HepG2 (cell line): Measurements from ENCODE around the gene TLCD3B. TPM values are rescaled to one million over a fixed set of nuclear protein-coding genes. Genes with fewer than 3 reads are reported as not detected.

Experiments used
- AHR ChIP-seq: IDR thresholded peaks from 2 replicates; pipeline ENCODE4 v1.6.1; 2018; ENCODE audit warnings: missing genetic modification reagents, missing compliant biosample characterization
- ARID2 ChIP-seq: sonication (generic); formaldehyde crosslinking; IDR thresholded peaks from 2 replicates; pipeline ENCODE4 v1.8.1; 2022; ENCODE audit warnings: mild to moderate bottlenecking, missing genetic modification reagents, borderline replicate concordance
- BORCS8-MEF2B ChIP-seq: sonication (generic); formaldehyde crosslinking; IDR thresholded peaks from 2 replicates; pipeline ENCODE4 v1.8.0; 2022; ENCODE audit warnings: mild to moderate bottlenecking, missing genetic modification reagents
- CAMTA2 ChIP-seq: sonication (generic); formaldehyde crosslinking; IDR thresholded peaks from 2 replicates; pipeline ENCODE4 v1.4.0; 2020; ENCODE audit warnings: mild to moderate bottlenecking, missing genetic modification reagents, borderline replicate concordance
- CBX5 ChIP-seq: sonication (generic); formaldehyde crosslinking; IDR thresholded peaks from 2 replicates; pipeline ENCODE4 v1.4.0; 2020; ENCODE audit warnings: missing genetic modification reagents, borderline replicate concordance
- CENPX ChIP-seq: sonication (generic); formaldehyde crosslinking; IDR thresholded peaks from 2 replicates; pipeline ENCODE4 v1.9.0; 2021; ENCODE audit warnings: mild to moderate bottlenecking, missing genetic modification reagents, moderate library complexity
- FOXO1 ChIP-seq: sonication (generic); formaldehyde crosslinking; IDR thresholded peaks from 2 replicates; pipeline ENCODE4 v1.4.0; 2020; ENCODE audit warnings: missing genetic modification reagents
- KAT7 ChIP-seq: IDR thresholded peaks from 2 replicates; pipeline ENCODE4 v1.6.1; 2018; ENCODE audit warnings: borderline replicate concordance, missing compliant biosample characterization
- POGZ ChIP-seq: sonication (generic); formaldehyde crosslinking; IDR thresholded peaks from 2 replicates; pipeline ENCODE4 v1.4.0; 2020; ENCODE audit warnings: mild to moderate bottlenecking, missing genetic modification reagents
- SRF ChIP-seq: IDR thresholded peaks from 2 replicates; pipeline ENCODE4 v1.6.1; 2011; ENCODE audit warnings: mild to moderate bottlenecking, low read depth, low read length, moderate library complexity
- TBX3 ChIP-seq: fragments of 450-650 bp; IDR thresholded peaks from 2 replicates; pipeline ENCODE4 v1.6.1; 2017; ENCODE audit warnings: antibody characterized with exemption, mild to moderate bottlenecking, inconsistent platforms, borderline replicate concordance
- ZBTB7B ChIP-seq: sonication (generic); formaldehyde crosslinking; IDR thresholded peaks from 2 replicates; pipeline ENCODE4 v1.4.0; 2020; ENCODE audit warnings: missing genetic modification reagents
- ZNF660 ChIP-seq: sonication (generic); formaldehyde crosslinking; IDR thresholded peaks from 2 replicates; pipeline ENCODE4 v1.5.1; 2020; ENCODE audit warnings: mild to moderate bottlenecking, low read depth, missing genetic modification reagents, borderline replicate concordance
- ZNF75D ChIP-seq: sonication (generic); formaldehyde crosslinking; IDR thresholded peaks from 2 replicates; pipeline ENCODE4 v1.8.1; 2023; ENCODE audit warnings: missing genetic modification reagents, mild to moderate bottlenecking, borderline replicate concordance
- polyA plus RNA-seq, 8 experiments: library from polyadenylated mRNA; depleted of rRNA in 3 of 8; stranded (reverse) in 7 of 8; unstranded in 1 of 8; fragments of >200 nt; fragmentation: Illumina TruSeq in 4 of 8; extraction: Trizol in 4 of 8; gene quantifications; 2 replicates each; pipeline versions ENCODE4 v1.2.1 to v1.2.3, GENCODE V29; 2011 to 2016; ENCODE audit warnings: low read depth in 4 of 8, missing spikeins in 1 of 8, mixed read lengths in 1 of 8; ENCODE audit not compliant: insufficient read depth in 1 of 8
- total RNA-seq, 5 experiments: library from RNA; depleted of rRNA; stranded (reverse); fragments of >200 nt; fragmentation: Illumina TruSeq; extraction: Trizol; gene quantifications; 2 replicates each; pipeline ENCODE4 v1.2.3, GENCODE V29; 2016; ENCODE audit warnings: low read depth in 1 of 5
- TF ChIP-seq, protein P1 (sequence below): sonication (generic); formaldehyde crosslinking; IDR thresholded peaks from 2 replicates; pipeline ENCODE4 v1.4.0; 2020; ENCODE audit warnings: missing genetic modification reagents
- TF ChIP-seq, protein P2 (sequence below): sonication (generic); formaldehyde crosslinking; IDR thresholded peaks from 2 replicates; pipeline ENCODE4 v1.4.0; 2020; ENCODE audit warnings: missing genetic modification reagents, borderline replicate concordance
- TF ChIP-seq, protein P3 (sequence below): IDR thresholded peaks from 2 replicates; pipeline ENCODE4 v1.6.1; 2016; ENCODE audit warnings: low read depth, control low read depth

Gene TLCD3B
- total and polyA plus RNA-seq, 2 of the 13 experiments (the other 11 are each of a cell fraction or from before 2014, with no cell fraction given), result not detected

DNA sequence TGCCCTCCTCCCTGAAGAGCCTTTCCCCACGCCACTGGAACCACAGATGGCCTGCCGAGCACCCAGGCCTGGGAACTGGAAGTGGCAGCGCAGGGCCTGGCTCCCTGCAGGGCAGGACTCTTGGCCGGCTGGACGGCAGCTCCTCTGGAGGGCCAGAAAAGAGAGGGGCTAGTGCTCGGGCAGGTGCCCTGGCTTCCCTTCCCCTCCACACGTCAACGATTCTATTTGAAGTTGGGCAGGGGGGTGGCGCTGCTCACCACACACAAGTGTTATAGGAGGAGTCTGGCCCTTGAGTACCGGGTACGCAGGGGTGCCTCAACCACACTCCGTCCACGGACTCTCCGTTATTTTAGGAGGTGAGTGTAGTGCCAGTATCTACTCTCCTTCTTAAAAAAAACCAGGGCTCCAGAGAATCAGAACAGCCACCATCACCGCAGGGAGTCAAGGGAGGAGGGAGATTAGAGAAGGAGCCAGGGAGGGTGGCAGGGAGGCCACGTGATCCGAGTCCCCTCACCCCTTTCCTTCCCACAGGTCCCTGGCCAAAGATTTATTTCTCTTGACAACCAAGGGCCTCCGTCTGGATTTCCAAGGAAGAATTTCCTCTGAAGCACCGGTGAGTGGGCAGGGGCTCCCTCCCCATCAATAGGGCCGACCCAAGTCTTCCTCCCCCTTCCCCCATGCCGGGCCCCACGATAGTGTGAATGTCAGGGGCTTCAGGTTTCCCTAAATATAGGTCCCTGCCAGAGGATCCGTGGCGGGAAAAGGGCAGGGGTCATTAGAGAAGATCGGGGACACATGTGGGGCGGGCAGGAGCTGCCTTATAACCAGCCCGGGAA is 33.0 kb upstream of the TLCD3B start (continued):
- TF ChIP-seq, protein P1, sequence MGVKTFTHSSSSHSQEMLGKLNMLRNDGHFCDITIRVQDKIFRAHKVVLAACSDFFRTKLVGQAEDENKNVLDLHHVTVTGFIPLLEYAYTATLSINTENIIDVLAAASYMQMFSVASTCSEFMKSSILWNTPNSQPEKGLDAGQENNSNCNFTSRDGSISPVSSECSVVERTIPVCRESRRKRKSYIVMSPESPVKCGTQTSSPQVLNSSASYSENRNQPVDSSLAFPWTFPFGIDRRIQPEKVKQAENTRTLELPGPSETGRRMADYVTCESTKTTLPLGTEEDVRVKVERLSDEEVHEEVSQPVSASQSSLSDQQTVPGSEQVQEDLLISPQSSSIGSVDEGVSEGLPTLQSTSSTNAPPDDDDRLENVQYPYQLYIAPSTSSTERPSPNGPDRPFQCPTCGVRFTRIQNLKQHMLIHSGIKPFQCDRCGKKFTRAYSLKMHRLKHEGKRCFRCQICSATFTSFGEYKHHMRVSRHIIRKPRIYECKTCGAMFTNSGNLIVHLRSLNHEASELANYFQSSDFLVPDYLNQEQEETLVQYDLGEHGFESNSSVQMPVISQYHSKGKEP (CRISPR knock-in tag), result 0 out of 2 replicates have a peak, but pooled peaks have one; percentile 42
- TF ChIP-seq FOXO1 (CRISPR knock-in tag) (peak; percentile 44; the same call in 1 of the 2 replicates), POGZ (CRISPR knock-in tag) (peak; percentile 61; the same call in 1 of the 2 replicates), KAT7 (CRISPR knock-in tag) (peak; percentile 69; the same call in 1 of the 2 replicates), CAMTA2 (peak; percentile 88; the same call in 1 of the 2 replicates), BORCS8-MEF2B (CRISPR knock-in tag) (peak; percentile 88), ZBTB7B (peak; percentile 80), CENPX (CRISPR knock-in tag) (no peak), ARID2 (CRISPR knock-in tag) (peak; percentile 87), AHR (CRISPR knock-in tag) (peak; percentile 93; the same call in 1 of the 2 replicates), ZNF660 (CRISPR knock-in tag) (no peak), SRF (no peak), ZNF75D (CRISPR knock-in tag) (no peak), CBX5 (CRISPR knock-in tag) (peak; percentile 47; the same call in 1 of the 2 replicates), TBX3 (no peak)
- TF ChIP-seq, protein P2, sequence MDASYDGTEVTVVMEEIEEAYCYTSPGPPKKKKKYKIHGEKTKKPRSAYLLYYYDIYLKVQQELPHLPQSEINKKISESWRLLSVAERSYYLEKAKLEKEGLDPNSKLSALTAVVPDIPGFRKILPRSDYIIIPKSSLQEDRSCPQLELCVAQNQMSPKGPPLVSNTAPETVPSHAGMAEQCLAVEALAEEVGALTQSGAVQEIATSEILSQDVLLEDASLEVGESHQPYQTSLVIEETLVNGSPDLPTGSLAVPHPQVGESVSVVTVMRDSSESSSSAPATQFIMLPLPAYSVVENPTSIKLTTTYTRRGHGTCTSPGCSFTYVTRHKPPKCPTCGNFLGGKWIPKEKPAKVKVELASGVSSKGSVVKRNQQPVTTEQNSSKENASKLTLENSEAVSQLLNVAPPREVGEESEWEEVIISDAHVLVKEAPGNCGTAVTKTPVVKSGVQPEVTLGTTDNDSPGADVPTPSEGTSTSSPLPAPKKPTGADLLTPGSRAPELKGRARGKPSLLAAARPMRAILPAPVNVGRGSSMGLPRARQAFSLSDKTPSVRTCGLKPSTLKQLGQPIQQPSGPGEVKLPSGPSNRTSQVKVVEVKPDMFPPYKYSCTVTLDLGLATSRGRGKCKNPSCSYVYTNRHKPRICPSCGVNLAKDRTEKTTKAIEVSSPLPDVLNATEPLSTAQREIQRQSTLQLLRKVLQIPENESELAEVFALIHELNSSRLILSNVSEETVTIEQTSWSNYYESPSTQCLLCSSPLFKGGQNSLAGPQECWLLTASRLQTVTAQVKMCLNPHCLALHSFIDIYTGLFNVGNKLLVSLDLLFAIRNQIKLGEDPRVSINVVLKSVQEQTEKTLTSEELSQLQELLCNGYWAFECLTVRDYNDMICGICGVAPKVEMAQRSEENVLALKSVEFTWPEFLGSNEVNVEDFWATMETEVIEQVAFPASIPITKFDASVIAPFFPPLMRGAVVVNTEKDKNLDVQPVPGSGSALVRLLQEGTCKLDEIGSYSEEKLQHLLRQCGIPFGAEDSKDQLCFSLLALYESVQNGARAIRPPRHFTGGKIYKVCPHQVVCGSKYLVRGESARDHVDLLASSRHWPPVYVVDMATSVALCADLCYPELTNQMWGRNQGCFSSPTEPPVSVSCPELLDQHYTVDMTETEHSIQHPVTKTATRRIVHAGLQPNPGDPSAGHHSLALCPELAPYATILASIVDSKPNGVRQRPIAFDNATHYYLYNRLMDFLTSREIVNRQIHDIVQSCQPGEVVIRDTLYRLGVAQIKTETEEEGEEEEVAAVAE, result peak; percentile 53; the same call in 1 of the 2 replicates
- TF ChIP-seq, protein P3, sequence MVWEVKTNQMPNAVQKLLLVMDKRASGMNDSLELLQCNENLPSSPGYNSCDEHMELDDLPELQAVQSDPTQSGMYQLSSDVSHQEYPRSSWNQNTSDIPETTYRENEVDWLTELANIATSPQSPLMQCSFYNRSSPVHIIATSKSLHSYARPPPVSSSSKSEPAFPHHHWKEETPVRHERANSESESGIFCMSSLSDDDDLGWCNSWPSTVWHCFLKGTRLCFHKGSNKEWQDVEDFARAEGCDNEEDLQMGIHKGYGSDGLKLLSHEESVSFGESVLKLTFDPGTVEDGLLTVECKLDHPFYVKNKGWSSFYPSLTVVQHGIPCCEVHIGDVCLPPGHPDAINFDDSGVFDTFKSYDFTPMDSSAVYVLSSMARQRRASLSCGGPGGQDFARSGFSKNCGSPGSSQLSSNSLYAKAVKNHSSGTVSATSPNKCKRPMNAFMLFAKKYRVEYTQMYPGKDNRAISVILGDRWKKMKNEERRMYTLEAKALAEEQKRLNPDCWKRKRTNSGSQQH, result 0 out of 2 replicates have a peak, but pooled peaks have one; percentile 24
